ENCODE results near the gene RNASEL. TPM values are rescaled to one million over a fixed set of nuclear protein-coding genes. Genes with fewer than 3 reads are reported as not detected.

Gene RNASEL
- total and polyA plus RNA-seq, 5 experiments from 2014 or later, result 5.0 to 20.8 (median 10.1) TPM

GRCh38 chr1:182629080-182629479 lies 40.0 kb upstream of the RNASEL start:
- DNase-seq (no peak), ATAC-seq (no peak)
- Mint-ChIP-seq H3K36me3 (no peaks in the 10 kb centered on the region), H3K4me3 (no peak overlapping the region), H3K27me3 (peaks cover 5 to 45% (median 15%) of the 10 kb centered on the region in 5 donors), H3K9me3 (no peaks in the 10 kb centered on the region), H3K4me1 (peaks cover 9 to 39% (median 24%) of the 10 kb centered on the region in 4 donors), H3K27ac (no peak overlapping the region)
- POLR2A ChIA-PET, result no interaction called here

DNA sequence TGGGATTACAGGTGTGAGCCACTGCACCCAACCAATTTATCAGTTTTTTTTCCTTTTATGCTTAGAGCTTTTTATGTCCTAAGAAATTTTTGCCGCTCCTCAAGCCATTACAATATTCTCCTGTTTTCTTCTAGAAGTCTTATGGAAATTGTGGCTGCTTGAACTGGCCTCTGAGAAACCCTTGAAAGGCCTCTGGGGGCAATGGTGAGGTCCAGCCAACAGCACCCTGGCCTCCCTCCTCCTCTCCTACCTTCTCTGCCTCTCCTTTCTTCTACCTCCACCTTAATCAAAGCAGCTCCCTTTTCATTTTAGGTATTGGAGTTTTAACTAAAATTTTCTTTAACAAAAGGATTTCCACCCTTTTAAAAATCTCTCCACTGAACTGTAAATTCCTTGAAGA lies 39.6 kb upstream of the RNASEL start:
- ATAC-seq (no peak), DNase-seq (no peak)
- Mint-ChIP-seq H3K4me3 (no peak overlapping the region), H3K9me3 (no peaks in the 10 kb centered on the region), H3K27ac (no peak overlapping the region), H3K36me3 (no peaks in the 10 kb centered on the region), H3K27me3 (peaks cover 5 to 41% (median 11%) of the 10 kb centered on the region in 5 donors), H3K4me1 (peaks cover 9 to 36% (median 24%) of the 10 kb centered on the region in 4 donors)
- POLR2A ChIA-PET, result no interaction called here

GRCh38 chr1:182627622-182628021 lies 38.6 kb upstream of the RNASEL start:
- H3K27me3 Mint-ChIP-seq, result peaks cover 5 to 30% (median 11%) of the 10 kb centered on the region in 5 donors
- POLR2A ChIA-PET, result no interaction called here
- peaks cover 8 to 30% (median 21%) of the 10 kb centered on the region in 4 donors for H3K4me1 Mint-ChIP-seq
- DNase-seq, result no peak
- ATAC-seq, result no peak
- H3K4me3 Mint-ChIP-seq, result no peak overlapping the region
- H3K27ac Mint-ChIP-seq, result no peak overlapping the region
- H3K36me3 Mint-ChIP-seq, result no peaks in the 10 kb centered on the region
- H3K9me3 Mint-ChIP-seq, result no peaks in the 10 kb centered on the region

- no peak for DNase-seq
- peaks cover 1 to 26% (median 7%) of the 10 kb centered on the region in 5 donors for H3K27me3 Mint-ChIP-seq
- no peak overlapping the region for H3K27ac Mint-ChIP-seq
- POLR2A ChIA-PET, result no interaction called here
- H3K9me3 Mint-ChIP-seq, result no peaks in the 10 kb centered on the region
- H3K4me3 Mint-ChIP-seq, result no peak overlapping the region
- peaks cover 6 to 22% (median 18%) of the 10 kb centered on the region in 4 donors for H3K4me1 Mint-ChIP-seq
- ATAC-seq, result no peak
- no peaks in the 10 kb centered on the region for H3K36me3 Mint-ChIP-seq
These were observed 37.5 kb upstream of the RNASEL start for GRCh38 chr1:182626527-182626926.

DNA sequence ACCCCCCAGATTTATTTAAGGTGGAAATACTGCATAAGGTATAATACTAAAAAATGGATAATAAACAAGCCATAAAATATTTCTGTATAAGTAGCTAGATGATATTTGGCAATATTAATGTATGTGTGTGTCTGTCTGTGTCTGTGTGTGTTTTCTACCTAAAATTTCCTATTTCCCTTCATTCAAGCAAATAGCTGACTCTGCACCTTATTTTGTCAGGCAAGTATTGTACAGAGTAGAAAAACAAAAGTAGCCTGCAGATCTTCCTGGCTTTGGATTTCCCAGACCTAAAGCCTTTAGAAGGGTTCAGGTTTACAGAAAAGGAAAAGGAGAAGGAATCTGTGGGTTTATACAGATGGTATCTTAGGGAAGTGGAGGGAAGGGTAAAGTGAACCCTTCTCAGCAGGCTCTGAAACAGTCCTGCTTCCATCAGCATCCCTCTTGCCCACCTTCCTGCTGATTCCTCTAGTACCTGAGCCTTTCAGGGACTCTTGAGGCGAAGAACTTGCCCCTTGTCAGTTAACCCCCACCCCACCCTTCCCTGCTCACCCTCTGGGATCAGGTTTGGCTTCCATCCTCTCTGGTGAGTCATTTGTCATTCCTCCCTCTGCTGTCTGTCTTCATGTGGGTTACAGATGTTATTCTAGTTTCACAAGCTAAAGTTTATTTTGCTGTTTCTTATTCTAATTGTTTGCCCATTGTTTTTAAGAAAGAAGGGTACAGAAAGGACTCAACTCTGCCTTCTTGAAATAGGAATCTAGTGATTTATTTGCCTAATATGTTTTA lies 36.9 kb upstream of the RNASEL start:
- peaks cover 0 to 4% (median 3%) of the 10 kb centered on the region in 9 donors for H3K9me3 Mint-ChIP-seq
- H3K27ac Mint-ChIP-seq, result no peak overlapping the region
- H3K27me3 Mint-ChIP-seq, result peaks cover 1 to 25% (median 7%) of the 10 kb centered on the region in 5 donors
- POLR2A ChIA-PET, result no interaction called here
- H3K36me3 Mint-ChIP-seq, result peaks cover 0 to 3% (median 2%) of the 10 kb centered on the region in 3 donors
- DNase-seq (no peak), ATAC-seq (no peak)
- no peak overlapping the region for H3K4me3 Mint-ChIP-seq
- H3K4me1 Mint-ChIP-seq, result peaks cover 5 to 22% (median 18%) of the 10 kb centered on the region in 4 donors

DNA sequence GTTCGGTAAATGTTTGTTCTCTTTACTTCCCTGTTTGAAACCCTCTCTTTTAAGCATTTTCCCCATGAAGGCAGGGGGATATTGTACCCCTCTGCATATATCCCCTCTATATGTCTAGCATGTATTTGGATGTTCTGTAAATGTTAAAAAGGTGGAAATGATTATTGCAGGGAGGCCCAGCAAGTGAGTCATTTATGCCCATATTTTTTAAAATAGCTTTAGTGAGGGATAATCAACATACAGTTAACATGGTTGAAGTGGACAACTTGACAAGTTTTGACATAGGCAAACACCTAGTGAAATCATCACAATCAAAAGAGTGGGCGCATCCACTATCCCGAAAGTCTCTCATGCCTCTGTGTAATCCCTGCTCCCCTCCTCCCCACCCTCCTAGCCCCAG lies 36.0 kb upstream of the RNASEL start:
- Mint-ChIP-seq H3K9me3 (peaks cover 3 to 12% (median 8%) of the 10 kb centered on the region in 9 donors), H3K27ac (no peak overlapping the region), H3K4me3 (no peak overlapping the region), H3K4me1 (peaks cover 4 to 16% (median 12%) of the 10 kb centered on the region in 4 donors), H3K27me3 (peaks cover 4 to 24% (median 7%) of the 10 kb centered on the region in 5 donors), H3K36me3 (peaks cover 3 to 7% (median 5%) of the 10 kb centered on the region in 3 donors)
- ATAC-seq, result no peak
- DNase-seq, result no peak
- POLR2A ChIA-PET, result no interaction called here

DNA sequence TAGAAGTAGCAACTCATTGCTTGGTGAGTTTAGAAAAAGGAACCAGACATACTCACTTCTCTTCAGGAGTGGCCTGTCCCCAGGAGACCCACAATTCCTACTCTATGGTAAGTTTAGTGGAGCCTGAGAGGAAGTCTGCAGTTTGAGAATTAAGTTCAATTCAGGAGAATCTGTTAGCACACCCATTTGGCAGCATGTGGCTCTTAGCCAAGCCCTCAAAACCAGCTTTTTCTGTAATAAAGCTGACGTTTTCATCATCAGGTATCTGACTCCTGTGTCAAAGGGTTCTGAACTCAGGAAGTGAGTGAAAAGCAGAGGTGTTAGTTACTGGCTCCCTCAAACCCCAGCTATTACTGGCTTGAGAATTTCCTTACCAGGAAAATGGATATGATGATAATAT lies 35.5 kb upstream of the RNASEL start:
- peaks cover 3 to 15% (median 8%) of the 10 kb centered on the region in 9 donors for H3K9me3 Mint-ChIP-seq
- POLR2A ChIA-PET, result no interaction called here
- DNase-seq (no peak), ATAC-seq (no peak)
- H3K27me3 Mint-ChIP-seq, result peaks cover 4 to 25% (median 4%) of the 10 kb centered on the region in 5 donors
- H3K36me3 Mint-ChIP-seq, result peaks cover 3 to 7% (median 5%) of the 10 kb centered on the region in 3 donors
- H3K4me1 Mint-ChIP-seq, result peaks cover 2 to 11% (median 8%) of the 10 kb centered on the region in 4 donors
- H3K27ac Mint-ChIP-seq, result no peak overlapping the region
- no peak overlapping the region for H3K4me3 Mint-ChIP-seq

DNA sequence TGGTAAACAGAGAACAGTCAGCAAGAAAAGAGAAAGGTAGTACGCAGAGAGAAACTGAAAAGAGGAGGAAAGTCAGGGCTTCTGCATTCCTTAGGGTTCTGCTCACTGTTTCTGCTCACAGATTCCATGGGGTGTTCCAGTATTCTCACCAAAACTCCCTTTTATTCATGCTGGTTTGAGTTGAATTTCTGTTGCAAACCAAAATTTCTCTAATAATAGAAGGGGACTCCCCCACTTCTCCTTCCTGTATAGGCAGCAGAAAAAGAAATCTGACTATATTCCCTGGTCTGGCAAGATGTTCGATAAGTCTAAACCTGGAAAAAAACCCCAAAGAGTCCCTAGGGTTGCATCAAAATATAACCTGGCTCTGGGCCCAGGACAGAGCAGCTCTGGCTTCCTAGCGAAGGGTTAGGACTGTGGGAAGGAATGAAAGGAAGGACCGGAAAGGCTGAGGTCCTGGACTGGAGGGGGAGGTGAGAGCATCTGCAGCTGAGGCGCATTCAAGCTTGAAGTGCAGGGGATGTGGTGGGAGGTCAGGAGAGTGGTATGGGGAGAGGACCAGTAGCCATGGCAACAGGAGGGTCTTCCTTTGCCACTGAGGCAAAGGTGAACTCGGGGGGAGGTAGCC lies 34.0 kb upstream of the RNASEL start:
- POLR2A ChIA-PET, result no interaction called here
- H3K4me3 Mint-ChIP-seq, result no peak overlapping the region
- peaks cover 6 to 41% (median 16%) of the 10 kb centered on the region in 5 donors for H3K27me3 Mint-ChIP-seq
- DNase-seq (no peak), ATAC-seq (no peak)
- H3K27ac Mint-ChIP-seq, result no peak overlapping the region
- peaks cover 3 to 20% (median 10%) of the 10 kb centered on the region in 9 donors for H3K9me3 Mint-ChIP-seq
- H3K4me1 Mint-ChIP-seq, result peaks cover 0 to 4% (median 2%) of the 10 kb centered on the region in 4 donors
- peaks cover 3 to 12% (median 5%) of the 10 kb centered on the region in 3 donors for H3K36me3 Mint-ChIP-seq

GRCh38 chr1:182621906-182622305 lies 32.9 kb upstream of the RNASEL start:
- Mint-ChIP-seq H3K9me3 (peaks cover 3 to 20% (median 10%) of the 10 kb centered on the region in 9 donors), H3K27ac (no peak overlapping the region), H3K4me1 (peaks cover 0 to 10% (median 6%) of the 10 kb centered on the region in 4 donors), H3K4me3 (peak overlapping the region in 1 of 10 donors; percentile 9), H3K27me3 (peaks cover 6 to 45% (median 26%) of the 10 kb centered on the region in 5 donors), H3K36me3 (peaks cover 3 to 12% (median 5%) of the 10 kb centered on the region in 3 donors)
- ATAC-seq (no peak), DNase-seq (no peak)
- POLR2A ChIA-PET, result no interaction called here

- POLR2A ChIA-PET, result interaction anchor here (1.3 kb wide), 1 partner anchor 9 kb away, joined by 3 read pairs; no protein-coding TSS in a partner anchor
- Mint-ChIP-seq H3K27ac (no peak overlapping the region), H3K9me3 (peaks cover 3 to 20% (median 10%) of the 10 kb centered on the region in 9 donors), H3K4me1 (peaks cover 3 to 19% (median 15%) of the 10 kb centered on the region in 4 donors), H3K4me3 (no peak overlapping the region), H3K36me3 (peaks cover 3 to 12% (median 5%) of the 10 kb centered on the region in 3 donors), H3K27me3 (peaks cover 5 to 46% (median 29%) of the 10 kb centered on the region in 5 donors)
- DNase-seq (no peak), ATAC-seq (no peak)
These were observed 32.0 kb upstream of the RNASEL start for GRCh38 chr1:182620924-182621585.

GRCh38 chr1:182617734-182618351 lies 28.8 kb upstream of the RNASEL start:
- ATAC-seq, result no peak
- peaks cover 3 to 12% (median 5%) of the 10 kb centered on the region in 3 donors for H3K36me3 Mint-ChIP-seq
- POLR2A ChIA-PET, result no interaction called here
- H3K4me3 Mint-ChIP-seq, result no peak overlapping the region
- peak overlapping the region in 1 of 10 donors; percentile 68 for H3K27ac Mint-ChIP-seq
- peaks cover 3 to 20% (median 10%) of the 10 kb centered on the region in 9 donors for H3K9me3 Mint-ChIP-seq
- peaks cover 15 to 74% (median 48%) of the 10 kb centered on the region in 5 donors for H3K27me3 Mint-ChIP-seq
- no peak for DNase-seq
- H3K4me1 Mint-ChIP-seq, result peaks cover 8 to 40% (median 33%) of the 10 kb centered on the region in 4 donors

- Mint-ChIP-seq H3K27ac (peak overlapping the region in 4 of 10 donors; percentile 60 to 88 (median 80)), H3K4me3 (peak overlapping the region in 7 of 10 donors; percentile 9 to 89 (median 37)), H3K36me3 (peaks cover 3 to 12% (median 5%) of the 10 kb centered on the region in 3 donors), H3K9me3 (peaks cover 3 to 20% (median 10%) of the 10 kb centered on the region in 9 donors), H3K27me3 (peaks cover 22 to 82% (median 56%) of the 10 kb centered on the region in 5 donors), H3K4me1 (peaks cover 8 to 40% (median 33%) of the 10 kb centered on the region in 4 donors)
- POLR2A ChIA-PET, result interaction anchor here (0.6 to 1.4 kb wide), 3 partner anchors 13 to 101 kb away, joined by 3 to 4 read pairs (median 3); no protein-coding TSS in a partner anchor
- ATAC-seq (no peak), DNase-seq (no peak)
These were observed 28.0 kb upstream of the RNASEL start for GRCh38 chr1:182617014-182617429.
